ENCODE results near the gene ST7L.

GRCh38 chr1:112554411-112554810, 64.5 kb downstream of the ST7L start:
- TF ChIP-seq POLR2AphosphoS5 (IDR thresholded peaks at IDR 0.05) (no peak), EP300 (IDR thresholded peaks at IDR 0.05) (no peak), CTCF (IDR thresholded peaks at IDR 0.05) (no peak)
